ENCODE results near the gene CYB5D1. TPM values are rescaled to one million over a fixed set of nuclear protein-coding genes. Genes with fewer than 3 reads are reported as not detected.
A peak's percentile ranks its signal among the peaks of the same experiment; 100 is the strongest.
"Not testable (repeated sequence)": the region's sequence is repeated elsewhere in the genome, so short reads cannot be mapped to it uniquely, and the experiment has no call there.

CYB5D1 gene
- total RNA-seq, 1 experiment from 2014 or later: 18.2 TPM

DNA sequence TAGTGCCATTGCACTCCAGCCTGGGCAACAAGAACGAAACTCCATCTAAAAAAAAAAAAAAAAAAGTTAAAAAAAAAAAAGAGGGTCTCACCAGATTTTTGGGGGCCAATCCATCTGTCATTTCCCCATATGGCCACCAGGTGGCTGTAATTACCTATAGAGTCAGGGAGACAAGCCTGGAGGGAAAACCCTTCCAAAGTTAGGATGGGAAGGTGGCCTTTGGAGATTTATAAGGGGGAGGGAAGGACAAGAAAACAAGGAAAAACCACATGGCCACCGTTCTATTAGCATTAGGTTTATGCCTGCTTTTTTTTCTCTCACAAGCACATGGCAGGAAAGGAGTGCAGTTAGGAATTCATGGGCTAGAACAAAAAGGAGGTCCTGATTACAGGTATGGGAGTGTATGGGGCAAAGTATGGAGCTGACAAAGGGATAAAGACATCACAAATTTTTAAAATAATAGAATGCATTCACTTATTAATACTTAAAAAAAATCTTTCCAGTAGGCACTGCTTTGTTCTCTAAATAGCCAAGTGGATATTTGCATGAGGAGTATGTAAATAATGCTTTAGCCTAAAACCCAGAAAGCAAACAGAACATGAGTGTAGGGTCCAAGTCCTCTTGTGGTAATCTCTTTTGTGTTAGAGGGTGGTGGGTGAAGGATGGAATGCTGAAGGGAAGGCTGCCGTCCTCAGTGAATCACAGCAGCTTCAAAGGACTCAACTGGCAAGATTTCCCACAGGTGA, 5.1 kb downstream of the CYB5D1 start:
- peaks cover 4% of the 10 kb centered on the region; the same call in 1 of the 2 replicates for H3K9me3 ChIP-seq
- no peaks in the 10 kb centered on the region for H3K27me3 ChIP-seq
- no peak overlapping the region for H3K4me3 ChIP-seq
- peaks cover 49% of the 10 kb centered on the region for H3K36me3 ChIP-seq
- no peak for DNase-seq

DNA sequence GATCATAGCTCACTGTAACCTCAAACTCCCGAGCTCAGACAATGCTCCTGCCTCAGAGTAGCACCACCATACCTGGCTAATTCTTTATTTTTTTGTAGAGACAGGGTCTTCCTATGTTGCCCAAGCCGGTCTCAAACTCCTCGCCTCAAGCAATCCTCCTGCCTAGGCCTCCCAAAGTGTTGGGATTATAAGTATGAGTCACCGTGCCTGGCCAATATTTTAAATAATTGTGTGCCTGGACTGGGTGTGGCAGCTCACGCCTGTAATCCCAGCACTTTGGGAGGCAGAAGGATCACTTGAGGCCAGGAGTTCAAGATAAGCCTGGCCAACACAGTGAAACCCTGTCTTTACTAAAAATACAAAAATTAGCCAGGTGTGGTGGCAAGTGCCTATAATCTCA, 6.6 kb downstream of the CYB5D1 start:
- DNase-seq, H3K27me3 ChIP-seq, H3K9me3 ChIP-seq, H3K4me3 ChIP-seq: not testable (repeated sequence)
- peaks cover 36% of the 10 kb centered on the region for H3K36me3 ChIP-seq

DNA sequence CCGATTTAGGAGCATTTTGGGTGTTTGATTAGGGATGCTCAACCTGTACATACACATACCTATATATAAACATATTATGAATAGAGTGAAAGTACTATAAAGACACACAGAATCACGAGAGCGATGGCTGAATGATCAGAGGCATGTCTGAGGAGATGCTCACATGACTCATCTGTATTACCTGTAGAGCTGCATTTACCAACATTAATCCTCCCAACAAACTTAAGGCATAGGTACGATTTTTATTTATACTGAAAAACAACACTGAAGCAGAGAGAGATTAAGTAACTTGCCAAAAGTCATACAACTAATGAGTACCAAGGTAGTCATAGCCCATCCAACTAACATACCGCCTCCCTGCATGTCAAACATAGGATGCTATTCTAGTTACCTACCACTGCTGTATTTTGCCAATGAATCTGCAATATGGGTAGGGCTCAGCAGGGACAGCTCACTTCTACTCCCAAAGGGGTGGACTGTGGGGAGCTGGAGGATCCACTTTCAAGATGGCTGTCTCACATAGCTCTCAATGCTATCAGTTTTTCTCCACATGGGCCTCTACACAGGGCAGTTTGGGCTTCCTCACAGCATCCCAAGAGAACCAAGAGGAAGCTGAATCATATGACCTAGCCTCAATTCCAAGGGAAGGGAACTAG, 7.3 kb downstream of the CYB5D1 start:
- DNase-seq: no peak
- Histone ChIP-seq H3K27me3 (no peaks in the 10 kb centered on the region), H3K9me3 (peaks cover 4% of the 10 kb centered on the region; the same call in 1 of the 2 replicates), H3K4me3 (no peak overlapping the region), H3K36me3 (peaks cover 32% of the 10 kb centered on the region)

DNA sequence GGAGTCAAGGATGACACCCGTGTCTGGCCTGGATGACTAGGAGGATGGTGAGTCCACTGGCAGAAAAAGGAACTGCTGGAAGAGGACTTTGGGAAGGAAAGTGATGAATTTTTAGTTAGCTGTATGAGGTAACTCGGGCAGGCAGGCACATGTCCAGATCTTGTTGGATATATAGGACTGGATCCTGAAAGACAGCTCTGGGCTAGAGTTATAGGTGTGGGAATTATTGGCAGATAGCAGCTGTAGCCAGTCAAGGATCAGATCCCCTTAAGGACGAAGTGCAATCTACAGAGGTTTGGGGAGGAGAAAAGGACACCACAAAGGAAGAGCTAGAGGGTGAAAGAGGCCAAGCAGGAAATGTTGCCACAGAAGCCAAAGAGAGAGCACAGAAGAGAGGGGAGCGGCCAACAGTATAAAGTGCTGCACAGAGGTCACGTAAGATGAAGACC, 10.1 kb downstream of the CYB5D1 start:
- no peaks in the 10 kb centered on the region for H3K27me3 ChIP-seq
- peaks cover 4% of the 10 kb centered on the region; the same call in 1 of the 2 replicates for H3K9me3 ChIP-seq
- H3K36me3 ChIP-seq: peaks cover 21% of the 10 kb centered on the region
- no peak for DNase-seq
- H3K4me3 ChIP-seq: no peak overlapping the region

DNA sequence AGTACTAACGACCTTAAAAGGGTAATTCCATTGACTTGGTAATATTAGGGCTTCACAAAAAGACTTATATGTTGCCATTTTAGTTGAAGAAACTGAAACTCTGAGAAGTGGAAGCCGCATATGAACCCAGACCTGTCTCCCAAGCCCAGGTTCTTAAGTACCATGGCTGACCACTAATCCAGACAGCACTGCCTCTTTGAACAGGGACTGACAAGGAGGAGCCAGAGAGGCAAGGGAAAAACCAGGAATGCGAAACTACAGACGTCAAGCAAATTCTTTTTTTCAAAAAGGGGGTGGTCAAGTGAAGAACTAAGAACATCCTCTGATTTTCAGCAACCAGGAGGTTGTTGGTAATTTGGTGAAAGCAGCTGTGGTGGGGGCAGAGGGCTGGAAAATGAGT, 15.2 kb downstream of the CYB5D1 start:
- Histone ChIP-seq H3K27me3 (no peaks in the 10 kb centered on the region), H3K36me3 (peaks cover 3% of the 10 kb centered on the region; the same call in 1 of the 2 replicates), H3K9me3 (no peaks in the 10 kb centered on the region), H3K4me3 (no peak overlapping the region)
- no peak for DNase-seq

DNA sequence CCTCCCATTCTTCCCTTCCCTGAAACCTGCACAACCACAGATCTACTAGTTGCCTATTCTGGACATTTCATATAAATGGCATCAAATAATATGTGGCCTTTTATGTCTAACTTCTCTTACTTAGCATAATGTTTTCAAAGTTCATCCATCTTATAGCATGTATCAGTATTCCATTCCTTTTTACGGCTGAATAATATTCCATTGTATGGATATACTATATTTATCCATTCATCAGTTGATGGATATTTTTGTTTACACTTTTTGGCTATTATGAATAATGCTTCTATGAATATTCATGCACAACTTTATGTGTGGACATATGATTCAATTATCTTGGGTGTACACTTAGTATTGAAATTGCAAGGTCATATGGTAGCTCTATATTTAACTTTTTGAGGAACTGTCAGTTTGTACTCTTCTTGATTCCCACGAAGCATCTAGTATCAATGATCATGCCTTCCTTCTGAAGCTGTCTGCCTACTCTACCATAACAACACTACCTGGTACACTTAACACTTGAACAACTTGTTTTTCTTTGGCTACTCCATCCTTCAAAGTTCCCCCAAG, 18.1 kb downstream of the CYB5D1 start:
- no peaks in the 10 kb centered on the region for H3K9me3 ChIP-seq
- H3K27me3 ChIP-seq: no peaks in the 10 kb centered on the region
- no peak overlapping the region for H3K4me3 ChIP-seq
- peaks cover 6% of the 10 kb centered on the region; the same call in 1 of the 2 replicates for H3K36me3 ChIP-seq
- no peak for DNase-seq

DNA sequence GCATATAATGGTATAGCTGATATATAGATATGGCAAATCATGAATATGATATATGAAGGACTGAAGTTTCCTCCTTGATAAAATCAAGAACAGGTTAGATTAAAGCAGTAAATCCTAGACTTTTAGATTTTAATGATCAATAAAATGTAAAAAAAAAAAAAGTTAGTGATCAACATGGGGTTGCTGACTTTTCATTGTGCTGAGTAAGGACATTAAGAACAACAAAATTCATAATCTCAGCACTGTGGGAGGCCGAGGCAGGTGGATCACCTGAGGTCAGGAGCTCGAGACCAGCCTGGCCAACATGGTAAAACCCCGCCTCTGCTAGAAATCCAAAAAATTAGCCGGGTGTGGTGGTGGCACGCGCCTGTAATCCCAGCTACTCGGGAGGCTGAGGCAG, 20.4 kb downstream of the CYB5D1 start:
- H3K36me3 ChIP-seq: peaks cover 8% of the 10 kb centered on the region; the same call in 1 of the 2 replicates
- H3K9me3 ChIP-seq: no peaks in the 10 kb centered on the region
- no peak overlapping the region for H3K4me3 ChIP-seq
- H3K27me3 ChIP-seq: no peaks in the 10 kb centered on the region
- DNase-seq: no peak

DNA sequence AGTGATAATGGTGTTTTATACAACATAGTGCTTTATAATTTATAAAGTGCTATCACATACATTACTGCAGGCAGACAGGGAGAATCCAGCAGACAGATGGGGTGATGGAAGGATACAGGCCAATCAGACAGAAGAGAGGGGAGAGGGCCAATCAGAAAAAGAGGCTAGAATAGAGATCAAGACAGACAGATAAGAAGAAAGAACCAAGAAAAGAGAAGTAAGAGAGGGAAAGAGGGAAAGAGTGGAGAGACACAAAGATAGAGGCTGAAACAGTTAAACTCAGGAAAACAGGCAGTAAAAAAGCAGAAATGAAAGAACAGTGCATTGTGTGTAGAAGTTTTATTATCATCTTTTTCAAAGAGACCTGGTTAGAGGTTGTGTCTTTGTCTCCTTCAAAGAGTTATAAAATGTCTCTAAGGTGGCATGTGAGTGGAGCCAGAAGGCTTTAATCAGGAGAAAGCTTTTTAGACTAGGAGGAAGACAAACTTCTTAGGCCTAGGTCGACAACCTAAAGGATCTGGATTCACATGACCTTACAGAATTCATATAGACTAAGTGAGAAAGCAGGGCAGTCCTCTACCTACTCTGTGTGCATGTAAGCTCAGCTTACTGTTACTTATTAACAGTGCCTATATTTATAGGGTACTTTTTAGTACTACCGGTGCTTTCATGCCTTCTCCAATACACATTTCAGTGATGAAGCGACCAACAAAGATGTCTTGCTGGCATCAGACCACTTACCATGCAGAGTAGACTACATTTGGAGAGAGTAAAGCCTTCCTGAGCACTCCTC, 22.5 kb downstream of the CYB5D1 start:
- no peak for DNase-seq
- no peak overlapping the region for H3K4me3 ChIP-seq
- H3K27me3 ChIP-seq: no peaks in the 10 kb centered on the region
- peaks cover 8% of the 10 kb centered on the region; the same call in 1 of the 2 replicates for H3K36me3 ChIP-seq
- H3K9me3 ChIP-seq: no peaks in the 10 kb centered on the region

DNA sequence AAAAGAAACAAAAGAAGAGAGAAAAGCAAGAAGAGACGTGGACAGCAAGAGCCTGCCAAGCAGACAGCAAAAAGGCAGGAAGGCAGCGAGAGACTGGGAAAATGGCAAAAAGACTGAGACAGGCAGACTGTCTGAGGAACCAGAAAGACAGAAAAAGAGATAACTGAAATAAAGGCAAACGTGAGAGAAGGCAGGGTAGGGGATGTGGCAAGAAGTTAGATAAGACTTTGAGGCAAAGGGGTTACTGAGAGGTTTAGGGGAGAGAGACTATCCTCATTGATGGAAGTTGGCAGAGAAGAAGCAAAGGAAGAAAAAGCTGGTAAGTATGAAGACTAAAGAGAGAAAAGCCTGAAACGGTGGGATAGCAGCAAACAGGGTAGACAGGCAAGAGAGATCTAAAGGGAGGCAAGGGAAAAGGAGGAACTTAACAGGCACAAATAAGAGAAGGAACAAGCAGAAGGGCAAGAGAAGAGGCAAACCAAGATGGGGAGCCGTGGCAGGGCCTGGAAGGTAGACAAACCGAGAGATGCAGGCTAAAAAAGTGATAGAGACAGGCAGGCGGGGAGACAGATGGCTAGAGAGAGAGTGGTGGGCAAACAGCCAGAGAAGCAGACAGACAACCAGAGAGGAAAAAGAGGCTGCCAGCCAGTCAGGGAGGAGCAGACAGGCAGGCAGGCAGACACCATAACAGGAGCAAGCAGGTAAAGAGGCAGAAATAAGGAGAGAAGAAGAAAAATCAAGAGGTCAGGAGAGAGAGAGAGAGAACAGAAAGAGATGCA, 23.7 kb downstream of the CYB5D1 start:
- H3K9me3 ChIP-seq: no peaks in the 10 kb centered on the region
- peaks cover 5% of the 10 kb centered on the region; the same call in 1 of the 2 replicates for H3K36me3 ChIP-seq

DNA sequence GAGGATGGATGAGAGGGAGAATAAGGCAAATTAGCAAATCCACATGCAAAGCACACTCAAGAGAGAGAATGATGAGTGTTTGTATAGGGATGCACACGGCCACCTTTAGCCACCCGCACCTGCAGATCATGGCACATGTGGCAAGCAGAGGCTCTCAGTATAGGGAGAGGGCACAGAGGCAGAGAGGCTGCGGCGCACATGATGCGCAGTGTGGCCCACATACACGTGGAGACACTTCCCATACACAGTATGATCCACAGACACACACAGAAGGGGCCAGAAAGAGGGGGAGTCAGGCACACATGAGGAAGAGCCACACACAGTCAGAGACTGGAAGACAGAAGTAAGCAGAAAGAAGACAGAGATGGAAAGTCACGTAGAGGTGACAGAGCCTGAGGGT, 24.3 kb downstream of the CYB5D1 start:
- DNase-seq: no peak
- Histone ChIP-seq H3K9me3 (no peaks in the 10 kb centered on the region), H3K4me3 (no peak overlapping the region), H3K36me3 (peaks cover 5% of the 10 kb centered on the region; the same call in 1 of the 2 replicates), H3K27me3 (no peaks in the 10 kb centered on the region)

More for the DNA sequence above, 23.7 kb downstream of the CYB5D1 start:
- H3K4me3 ChIP-seq: no peak overlapping the region
- H3K27me3 ChIP-seq: no peaks in the 10 kb centered on the region
- DNase-seq: no peak

DNA sequence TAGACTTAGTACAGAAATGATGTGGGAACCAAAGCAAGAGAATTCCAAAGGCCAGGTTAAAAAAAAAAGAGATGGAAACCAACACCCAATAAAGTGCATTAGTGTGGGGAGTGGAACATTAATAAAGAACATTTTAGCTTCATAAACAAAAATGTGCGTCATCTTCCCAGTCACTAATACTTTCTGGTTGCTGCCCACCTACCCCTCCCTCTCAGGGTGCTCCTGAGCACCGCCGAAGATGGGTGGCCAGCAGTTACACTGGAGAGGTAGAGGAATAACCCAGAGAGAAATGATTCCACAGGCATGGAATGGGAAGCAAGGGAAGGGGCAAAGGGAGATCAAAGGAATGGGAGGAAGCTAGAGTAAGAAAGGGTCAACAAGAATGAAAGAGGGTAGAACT, 24.8 kb downstream of the CYB5D1 start:
- Histone ChIP-seq H3K9me3 (no peaks in the 10 kb centered on the region), H3K36me3 (peaks cover 5% of the 10 kb centered on the region; the same call in 1 of the 2 replicates), H3K27me3 (no peaks in the 10 kb centered on the region), H3K4me3 (no peak overlapping the region)
- no peak for DNase-seq

DNA sequence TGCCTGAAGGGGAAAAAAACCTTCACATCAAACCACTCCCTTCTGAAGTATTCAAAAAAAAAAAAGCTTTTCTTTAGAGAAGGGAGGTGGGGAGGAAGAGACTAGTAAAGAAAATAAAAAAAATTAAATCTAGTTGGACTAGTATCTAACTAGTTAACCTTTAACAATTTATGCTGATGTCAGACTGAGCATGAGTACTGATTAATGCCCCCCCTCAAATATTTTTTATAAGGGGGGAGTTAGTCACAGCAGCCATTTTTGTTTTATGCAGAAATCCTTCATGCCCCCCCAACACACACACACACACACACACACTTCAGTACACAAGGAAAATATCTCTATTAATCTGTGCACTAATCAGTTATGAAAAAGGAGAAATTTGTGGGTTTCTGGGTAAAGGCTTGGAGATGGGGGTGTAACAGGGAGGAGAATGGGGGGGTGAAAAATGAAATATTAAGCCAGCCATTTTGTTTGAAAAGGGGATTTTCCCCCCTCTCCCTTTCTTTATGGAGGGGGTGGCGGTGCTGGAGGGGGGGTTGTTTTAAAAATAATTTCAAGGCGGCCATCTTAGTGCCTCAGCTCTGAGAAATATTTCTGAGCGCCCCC, 26.1 kb downstream of the CYB5D1 start:
- no peak for DNase-seq
- no peaks in the 10 kb centered on the region for H3K9me3 ChIP-seq
- no peaks in the 10 kb centered on the region for H3K27me3 ChIP-seq
- peaks cover 5% of the 10 kb centered on the region; the same call in 1 of the 2 replicates for H3K36me3 ChIP-seq
- H3K4me3 ChIP-seq: peak overlapping the region; percentile 25

DNA sequence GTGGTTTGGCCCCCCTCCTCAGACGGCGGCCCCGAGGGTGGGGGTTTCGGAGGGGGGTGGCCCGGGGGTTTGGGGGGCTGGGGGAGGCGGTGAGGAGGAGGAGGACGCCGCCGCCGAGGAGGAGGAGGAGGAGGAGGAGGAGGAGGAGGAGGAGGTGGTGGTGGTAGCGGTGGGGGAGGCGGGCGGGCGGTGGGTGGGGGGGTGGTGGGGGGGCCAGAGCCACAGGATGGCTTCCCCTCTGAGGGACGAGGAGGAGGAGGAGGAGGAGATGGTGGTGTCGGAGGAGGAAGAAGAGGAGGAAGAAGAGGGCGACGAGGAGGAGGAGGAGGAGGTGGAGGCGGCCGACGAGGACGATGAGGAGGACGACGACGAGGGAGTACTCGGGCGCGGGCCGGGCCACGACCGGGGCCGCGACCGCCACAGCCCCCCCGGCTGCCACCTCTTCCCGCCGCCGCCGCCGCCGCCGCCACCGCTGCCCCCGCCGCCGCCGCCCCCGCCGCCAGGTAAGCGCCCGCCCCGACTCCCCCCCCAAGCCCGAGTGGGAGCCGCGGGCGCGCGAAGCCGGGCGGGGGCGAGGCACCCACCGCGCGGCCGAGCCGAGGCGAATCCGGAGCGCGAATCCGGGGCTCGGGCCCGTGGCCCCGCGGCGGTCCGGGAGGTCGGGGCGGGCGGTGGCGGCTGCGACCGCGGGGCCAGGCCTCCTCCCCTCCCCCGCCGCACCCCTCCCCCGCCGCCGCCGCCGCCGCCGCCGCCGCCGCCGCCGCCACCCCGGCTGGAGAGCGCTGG, 27.0 kb downstream of the CYB5D1 start:
- Histone ChIP-seq H3K36me3 (peaks cover 8% of the 10 kb centered on the region), H3K27me3 (no peaks in the 10 kb centered on the region), H3K9me3 (no peaks in the 10 kb centered on the region), H3K4me3 (peak overlapping the region; percentile 67)
- peak; percentile 33 for DNase-seq

DNA sequence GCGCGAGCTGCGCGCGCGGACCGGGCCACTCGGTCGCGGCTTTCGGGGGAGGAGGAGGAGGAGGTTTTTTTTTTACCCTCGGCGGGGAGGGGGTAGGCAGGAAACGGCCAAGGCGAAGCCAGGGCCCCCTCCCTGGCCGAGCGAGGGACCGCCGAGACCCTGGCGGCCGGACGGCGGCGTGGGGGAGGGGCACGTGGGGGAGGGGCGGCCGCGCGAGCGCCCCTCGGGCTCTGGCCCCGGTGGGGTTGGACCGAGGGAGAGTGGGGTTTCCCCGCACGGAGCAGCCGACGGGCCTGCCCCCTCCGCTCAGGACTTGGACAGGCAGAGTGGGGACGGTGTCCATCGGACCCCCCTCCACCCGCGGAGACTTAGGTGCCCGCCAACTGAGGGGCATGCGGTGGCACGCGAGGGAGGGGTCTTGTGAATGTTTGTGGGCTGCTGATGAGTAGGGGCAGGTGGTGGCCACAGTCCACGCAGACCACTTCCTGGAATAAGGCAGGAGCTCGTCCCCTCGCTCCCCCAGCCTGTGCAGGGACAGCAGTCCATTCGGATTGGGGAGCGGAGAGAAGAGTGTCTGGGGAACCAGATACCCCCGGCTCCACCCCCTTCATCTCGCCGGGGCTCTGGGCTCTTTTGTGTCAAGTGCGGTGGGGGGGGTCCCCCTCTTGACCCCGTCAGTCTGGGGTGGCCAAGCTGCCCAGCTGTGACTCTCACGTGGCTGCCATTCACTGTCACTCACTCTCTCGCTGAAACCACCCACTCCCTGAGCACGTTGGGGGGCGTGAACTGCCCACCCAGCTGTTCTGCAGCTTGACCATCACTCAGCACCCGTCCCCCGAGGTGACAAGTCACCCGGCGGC, 27.8 kb downstream of the CYB5D1 start:
- DNase-seq: peak; percentile 57
- peaks cover 12% of the 10 kb centered on the region for H3K36me3 ChIP-seq
- H3K4me3 ChIP-seq: peak overlapping the region; percentile 67
- no peaks in the 10 kb centered on the region for H3K9me3 ChIP-seq
- no peaks in the 10 kb centered on the region for H3K27me3 ChIP-seq

Data from MG63 (cell line).